ENCODE measurements around the gene RGS16.

The RGS16 gene

GRCh38 chr1:182556279-182556678, 47.9 kb downstream of the RGS16 start:
- Mint-ChIP-seq H3K27me3 (no peaks in the 10 kb centered on the region), H3K9me3 (peaks cover 5% of the 10 kb centered on the region), H3K4me3 (no peak overlapping the region), H3K36me3 (ENCODE audit: insufficient read depth) (no peaks in the 10 kb centered on the region), H3K27ac (ENCODE audit: low read depth) (no peak overlapping the region), H3K4me1 (no peaks in the 10 kb centered on the region)
- ATAC-seq (replicated peaks; ENCODE audit: extremely low read depth, poor library complexity, severe bottlenecking) (no peak), DNase-seq (ENCODE audit: low spot score in 2 of 2) (no peak)

DNA sequence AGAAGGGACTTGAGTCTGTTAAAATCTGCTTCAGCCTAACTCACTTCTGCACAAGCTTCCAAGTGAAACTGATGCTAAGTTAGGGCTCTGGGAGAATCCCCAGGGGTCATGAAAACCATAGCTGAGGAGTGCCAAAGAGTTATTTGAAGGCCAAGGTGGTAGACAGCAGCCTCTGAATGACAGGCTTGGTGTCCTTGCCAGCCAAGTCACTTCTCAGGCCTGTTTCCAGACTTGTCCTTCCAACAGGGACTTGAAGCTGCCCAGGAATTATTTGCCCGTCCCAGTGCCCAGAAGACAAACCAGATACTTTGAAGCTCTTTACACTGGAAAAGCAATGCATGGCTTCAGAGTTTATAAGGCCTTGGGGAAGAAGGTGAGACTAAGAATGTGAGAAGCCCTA, 48.7 kb downstream of the RGS16 start:
- ATAC-seq (replicated peaks; ENCODE audit: extremely low read depth, poor library complexity, severe bottlenecking) (no peak), DNase-seq (ENCODE audit: low spot score in 2 of 2) (no peak)
- H3K27ac Mint-ChIP-seq (ENCODE audit: low read depth): no peak overlapping the region
- H3K27me3 Mint-ChIP-seq: no peaks in the 10 kb centered on the region
- no peaks in the 10 kb centered on the region for H3K36me3 Mint-ChIP-seq (ENCODE audit: insufficient read depth)
- H3K4me1 Mint-ChIP-seq: no peaks in the 10 kb centered on the region
- no peak overlapping the region for H3K4me3 Mint-ChIP-seq
- H3K9me3 Mint-ChIP-seq: peaks cover 5% of the 10 kb centered on the region

DNA sequence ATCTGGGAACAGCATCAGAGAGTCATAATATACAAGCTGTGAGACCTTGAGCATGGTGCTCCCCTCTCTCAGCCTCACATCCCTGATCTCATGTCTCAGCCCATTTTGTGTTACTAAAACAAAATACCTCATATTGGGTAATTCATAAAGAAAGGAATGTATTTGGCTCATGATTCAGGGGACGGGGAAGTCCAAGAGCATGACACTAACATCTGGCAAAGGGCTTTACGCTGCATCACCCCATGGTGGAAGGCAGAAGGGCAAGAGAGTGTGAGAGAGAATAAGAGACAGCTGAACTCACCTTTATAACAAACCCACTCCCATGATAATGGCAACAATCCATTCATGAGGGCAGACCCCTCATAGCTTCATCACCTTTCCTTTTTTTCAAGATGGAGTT, 51.7 kb downstream of the RGS16 start:
- no peaks in the 10 kb centered on the region for H3K4me1 Mint-ChIP-seq
- DNase-seq (ENCODE audit: low spot score in 2 of 2) (no peak), ATAC-seq (replicated peaks; ENCODE audit: extremely low read depth, poor library complexity, severe bottlenecking) (no peak)
- H3K36me3 Mint-ChIP-seq (ENCODE audit: insufficient read depth): peaks cover 2% of the 10 kb centered on the region
- H3K27ac Mint-ChIP-seq (ENCODE audit: low read depth): no peak overlapping the region
- H3K4me3 Mint-ChIP-seq: no peak overlapping the region
- peaks cover 9% of the 10 kb centered on the region for H3K27me3 Mint-ChIP-seq
- H3K9me3 Mint-ChIP-seq: peaks cover 5% of the 10 kb centered on the region

DNA sequence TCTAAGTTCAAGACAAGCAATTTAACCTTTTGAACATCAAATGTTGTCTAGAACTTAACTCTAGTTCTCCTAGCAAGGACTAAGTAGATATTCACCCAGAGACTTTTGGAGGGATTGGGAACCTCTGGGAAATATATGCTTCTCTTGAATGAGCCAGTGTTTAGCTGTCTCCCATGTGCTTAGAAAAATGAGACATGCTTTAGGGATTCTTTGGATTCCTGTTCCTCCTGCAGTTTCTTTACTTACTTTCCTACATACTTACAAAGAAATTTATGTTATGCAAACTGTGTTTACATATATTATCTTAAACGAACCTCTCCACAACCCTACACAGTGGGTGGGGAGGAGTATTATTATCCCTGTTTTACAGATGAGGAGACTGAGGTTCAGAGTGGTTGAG, 54.4 kb downstream of the RGS16 start:
- Mint-ChIP-seq H3K27me3 (peaks cover 34% of the 10 kb centered on the region), H3K4me3 (no peak overlapping the region)

DNA sequence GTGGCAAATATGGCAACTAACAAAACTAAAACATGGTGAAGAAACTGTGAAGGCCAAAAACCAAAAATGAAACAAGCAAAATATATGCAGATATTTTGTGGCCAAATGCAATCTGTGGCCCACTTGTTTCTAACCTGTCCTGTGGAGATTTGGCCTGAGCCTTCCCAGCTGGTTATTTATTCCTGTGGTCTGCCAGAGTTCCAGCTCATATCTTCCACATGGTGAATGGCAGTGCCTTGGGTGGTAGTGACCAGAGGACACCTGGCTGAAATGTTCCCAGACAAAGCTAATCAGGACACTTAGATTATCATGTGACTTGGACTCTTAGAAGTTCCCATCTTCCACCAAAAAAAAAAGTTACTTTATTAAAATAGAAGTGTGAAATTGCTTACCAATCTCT, 54.8 kb downstream of the RGS16 start:
- Mint-ChIP-seq H3K27me3 (peaks cover 39% of the 10 kb centered on the region), H3K4me3 (no peak overlapping the region), H3K9me3 (peaks cover 5% of the 10 kb centered on the region), H3K36me3 (ENCODE audit: insufficient read depth) (peaks cover 2% of the 10 kb centered on the region), H3K4me1 (no peaks in the 10 kb centered on the region), H3K27ac (ENCODE audit: low read depth) (no peak overlapping the region)
- ATAC-seq (replicated peaks; ENCODE audit: extremely low read depth, poor library complexity, severe bottlenecking): no peak
- DNase-seq (ENCODE audit: low spot score in 2 of 2): no peak

More for the DNA sequence above, 54.4 kb downstream of the RGS16 start:
- Mint-ChIP-seq H3K27ac (ENCODE audit: low read depth) (no peak overlapping the region), H3K9me3 (peaks cover 5% of the 10 kb centered on the region), H3K36me3 (ENCODE audit: insufficient read depth) (peaks cover 2% of the 10 kb centered on the region), H3K4me1 (no peaks in the 10 kb centered on the region)
- ATAC-seq (replicated peaks; ENCODE audit: extremely low read depth, poor library complexity, severe bottlenecking): no peak
- no peak for DNase-seq (ENCODE audit: low spot score in 2 of 2)
